HepG2 (cell line): ENCODE results near the gene CREB3. TPM values are rescaled to one million over a fixed set of nuclear protein-coding genes. Genes with fewer than 3 reads are reported as not detected.

Experiments used
- CBX2 ChIP-seq, 2 experiments: fragments of 200-600 bp in 1 of 2; sonication (generic); formaldehyde crosslinking in 1 of 2; IDR thresholded peaks; 2 replicates each; pipeline versions ENCODE4 v1.7.0 to v1.8.1; 2018 to 2022; ENCODE audit warnings: low read depth in 2 of 2, low read length in 1 of 2, mild to moderate bottlenecking in 1 of 2, missing genetic modification reagents in 1 of 2
- HMGXB3 ChIP-seq: sonication (generic); formaldehyde crosslinking; IDR thresholded peaks from 2 replicates; pipeline ENCODE4 v1.4.0; 2020; ENCODE audit warnings: missing genetic modification reagents, borderline replicate concordance
- HNF1B ChIP-seq: sonication (generic); formaldehyde crosslinking; IDR thresholded peaks from 2 replicates; pipeline ENCODE4 v1.5.1; 2020; ENCODE audit warnings: mild to moderate bottlenecking, moderate library complexity, missing genetic modification reagents
- MXD1 ChIP-seq: sonication (generic); formaldehyde crosslinking; IDR thresholded peaks from 2 replicates; pipeline ENCODE4 v1.4.0; 2020; ENCODE audit warnings: mild to moderate bottlenecking, missing genetic modification reagents
- PHF21A ChIP-seq: sonication (generic); formaldehyde crosslinking; IDR thresholded peaks from 2 replicates; pipeline ENCODE4 v1.5.0; 2020; ENCODE audit warnings: mild to moderate bottlenecking, missing genetic modification reagents
- PITX1 ChIP-seq: sonication (generic); formaldehyde crosslinking; IDR thresholded peaks from 2 replicates; pipeline ENCODE4 v1.5.1; 2020; ENCODE audit warnings: mild to moderate bottlenecking, missing genetic modification reagents
- SYNCRIP ChIP-seq: fragments of 200-400 bp; formaldehyde crosslinking; IDR thresholded peaks from 2 replicates; pipeline ENCODE4 v1.6.1; 2018; ENCODE audit warnings: mild to moderate bottlenecking, low read depth, low read length; ENCODE audit not compliant: insufficient read depth
- TSC22D2 ChIP-seq: sonication (generic); formaldehyde crosslinking; IDR thresholded peaks from 2 replicates; pipeline ENCODE4 v1.5.1; 2020; ENCODE audit warnings: missing genetic modification reagents, mild to moderate bottlenecking, borderline replicate concordance
- ZNF570 ChIP-seq: sonication (generic); formaldehyde crosslinking; IDR thresholded peaks from 2 replicates; pipeline ENCODE4 v1.4.0; 2020; ENCODE audit warnings: mild to moderate bottlenecking, missing genetic modification reagents, borderline replicate concordance
- ZNF577 ChIP-seq: sonication (generic); formaldehyde crosslinking; IDR thresholded peaks from 2 replicates; pipeline ENCODE4 v1.4.0; 2020; ENCODE audit warnings: mild to moderate bottlenecking, low read depth, missing genetic modification reagents, borderline replicate concordance
- ZNF746 ChIP-seq: sonication (generic); formaldehyde crosslinking; IDR thresholded peaks from 2 replicates; pipeline ENCODE4 v1.8.0; 2022; ENCODE audit warnings: mild to moderate bottlenecking, missing genetic modification reagents
- polyA plus RNA-seq, 8 experiments: library from polyadenylated mRNA; depleted of rRNA in 3 of 8; stranded (reverse) in 7 of 8; unstranded in 1 of 8; fragments of >200 nt; fragmentation: Illumina TruSeq in 4 of 8; extraction: Trizol in 4 of 8; gene quantifications; 2 replicates each; pipeline versions ENCODE4 v1.2.1 to v1.2.3, GENCODE V29; 2011 to 2016; ENCODE audit warnings: low read depth in 4 of 8, missing spikeins in 1 of 8, mixed read lengths in 1 of 8; ENCODE audit not compliant: insufficient read depth in 1 of 8
- total RNA-seq, 5 experiments: library from RNA; depleted of rRNA; stranded (reverse); fragments of >200 nt; fragmentation: Illumina TruSeq; extraction: Trizol; gene quantifications; 2 replicates each; pipeline ENCODE4 v1.2.3, GENCODE V29; 2016; ENCODE audit warnings: low read depth in 1 of 5
- TF ChIP-seq, protein P1 (sequence below): sonication (generic); formaldehyde crosslinking; conservative IDR thresholded peaks from 2 replicates; pipeline ENCODE4 v1.4.0; 2020; ENCODE audit warnings: missing genetic modification reagents
- TF ChIP-seq, protein P2 (sequence below), 2 experiments: sonication (generic) in 1 of 2; formaldehyde crosslinking in 1 of 2; IDR thresholded peaks; 2 replicates each; pipeline versions ENCODE4 v1.4.0 to v1.6.1; 2018 to 2020; ENCODE audit warnings: missing genetic modification reagents in 2 of 2, borderline replicate concordance in 1 of 2, low read depth in 1 of 2, mild to moderate bottlenecking in 1 of 2, missing biosample characterization in 1 of 2

The CREB3 gene
- total and polyA plus RNA-seq, 2 of the 13 experiments (the other 11 are each of a cell fraction or from before 2014, with no cell fraction given): 11.1 to 34.2 TPM

GRCh38 chr9:35778496-35778895 is 46.0 kb downstream of the CREB3 start (continued):
- TF ChIP-seq HMGXB3: no peak
- TF ChIP-seq PHF21A: no peak
- TF ChIP-seq, protein P1, sequence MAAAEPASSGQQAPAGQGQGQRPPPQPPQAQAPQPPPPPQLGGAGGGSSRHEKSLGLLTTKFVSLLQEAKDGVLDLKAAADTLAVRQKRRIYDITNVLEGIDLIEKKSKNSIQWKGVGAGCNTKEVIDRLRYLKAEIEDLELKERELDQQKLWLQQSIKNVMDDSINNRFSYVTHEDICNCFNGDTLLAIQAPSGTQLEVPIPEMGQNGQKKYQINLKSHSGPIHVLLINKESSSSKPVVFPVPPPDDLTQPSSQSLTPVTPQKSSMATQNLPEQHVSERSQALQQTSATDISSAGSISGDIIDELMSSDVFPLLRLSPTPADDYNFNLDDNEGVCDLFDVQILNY (CRISPR knock-in tag): no peak
- TF ChIP-seq MXD1 (CRISPR knock-in tag): no peak
- TF ChIP-seq CBX2 (IDR thresholded peaks at IDR 0.05; ENCODE audit: low read depth, low read length): no peak
- TF ChIP-seq CBX2 (CRISPR knock-in tag; IDR thresholded peaks at IDR 0.05; ENCODE audit: low read depth): no peak
- TF ChIP-seq SYNCRIP: no peak
- no peak for TF ChIP-seq ZNF577 (CRISPR knock-in tag)
- TF ChIP-seq PITX1 (CRISPR knock-in tag): no peak
- TF ChIP-seq HNF1B (CRISPR knock-in tag): no peak
- no peak for TF ChIP-seq ZNF570
- TF ChIP-seq, protein P2, sequence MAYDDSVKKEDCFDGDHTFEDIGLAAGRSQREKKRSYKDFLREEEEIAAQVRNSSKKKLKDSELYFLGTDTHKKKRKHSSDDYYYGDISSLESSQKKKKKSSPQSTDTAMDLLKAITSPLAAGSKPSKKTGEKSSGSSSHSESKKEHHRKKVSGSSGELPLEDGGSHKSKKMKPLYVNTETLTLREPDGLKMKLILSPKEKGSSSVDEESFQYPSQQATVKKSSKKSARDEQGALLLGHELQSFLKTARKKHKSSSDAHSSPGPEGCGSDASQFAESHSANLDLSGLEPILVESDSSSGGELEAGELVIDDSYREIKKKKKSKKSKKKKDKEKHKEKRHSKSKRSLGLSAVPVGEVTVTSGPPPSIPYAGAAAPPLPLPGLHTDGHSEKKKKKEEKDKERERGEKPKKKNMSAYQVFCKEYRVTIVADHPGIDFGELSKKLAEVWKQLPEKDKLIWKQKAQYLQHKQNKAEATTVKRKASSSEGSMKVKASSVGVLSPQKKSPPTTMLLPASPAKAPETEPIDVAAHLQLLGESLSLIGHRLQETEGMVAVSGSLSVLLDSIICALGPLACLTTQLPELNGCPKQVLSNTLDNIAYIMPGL (CRISPR knock-in tag; IDR thresholded peaks at IDR 0.05; ENCODE audit: borderline replicate concordance in 1 of 2, low read depth in 1 of 2): no peak
- TF ChIP-seq ZNF746 (CRISPR knock-in tag): no peak
- TF ChIP-seq TSC22D2 (CRISPR knock-in tag): no peak
